ENCODE results near the gene GLP2R.

DNA sequence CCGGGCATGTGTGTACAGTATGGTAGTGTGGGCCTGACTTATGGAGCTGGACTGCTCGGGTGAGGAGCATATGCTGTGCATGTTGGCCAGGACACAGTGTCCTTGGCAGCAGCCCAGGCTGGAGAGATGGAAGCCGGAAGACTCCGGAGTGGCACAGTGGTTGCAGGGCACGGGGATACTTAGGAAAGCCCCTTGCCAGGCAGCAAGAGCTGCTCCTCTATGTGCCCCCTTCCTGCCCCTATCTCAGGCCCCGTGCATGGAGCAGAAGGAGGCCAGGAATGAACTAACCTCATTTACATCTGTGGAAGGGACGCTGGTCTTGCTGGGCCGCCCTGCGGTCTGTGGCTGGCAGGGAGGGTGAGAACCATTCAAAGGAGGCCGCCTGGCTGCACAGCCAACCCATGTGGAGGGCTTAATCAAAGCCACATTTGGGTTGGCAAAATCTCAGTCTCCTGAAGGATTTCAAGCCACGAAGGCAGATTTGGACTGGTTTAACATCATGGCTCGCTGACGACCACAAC lies 111.6 kb downstream of the GLP2R start:
- TF ChIP-seq CTCF (IDR thresholded peaks at IDR 0.05; ENCODE audit: poor library complexity, severe bottlenecking) (no peak), POLR2AphosphoS5 (IDR thresholded peaks at IDR 0.05) (no peak)
- TF ChIP-seq, protein P1, sequence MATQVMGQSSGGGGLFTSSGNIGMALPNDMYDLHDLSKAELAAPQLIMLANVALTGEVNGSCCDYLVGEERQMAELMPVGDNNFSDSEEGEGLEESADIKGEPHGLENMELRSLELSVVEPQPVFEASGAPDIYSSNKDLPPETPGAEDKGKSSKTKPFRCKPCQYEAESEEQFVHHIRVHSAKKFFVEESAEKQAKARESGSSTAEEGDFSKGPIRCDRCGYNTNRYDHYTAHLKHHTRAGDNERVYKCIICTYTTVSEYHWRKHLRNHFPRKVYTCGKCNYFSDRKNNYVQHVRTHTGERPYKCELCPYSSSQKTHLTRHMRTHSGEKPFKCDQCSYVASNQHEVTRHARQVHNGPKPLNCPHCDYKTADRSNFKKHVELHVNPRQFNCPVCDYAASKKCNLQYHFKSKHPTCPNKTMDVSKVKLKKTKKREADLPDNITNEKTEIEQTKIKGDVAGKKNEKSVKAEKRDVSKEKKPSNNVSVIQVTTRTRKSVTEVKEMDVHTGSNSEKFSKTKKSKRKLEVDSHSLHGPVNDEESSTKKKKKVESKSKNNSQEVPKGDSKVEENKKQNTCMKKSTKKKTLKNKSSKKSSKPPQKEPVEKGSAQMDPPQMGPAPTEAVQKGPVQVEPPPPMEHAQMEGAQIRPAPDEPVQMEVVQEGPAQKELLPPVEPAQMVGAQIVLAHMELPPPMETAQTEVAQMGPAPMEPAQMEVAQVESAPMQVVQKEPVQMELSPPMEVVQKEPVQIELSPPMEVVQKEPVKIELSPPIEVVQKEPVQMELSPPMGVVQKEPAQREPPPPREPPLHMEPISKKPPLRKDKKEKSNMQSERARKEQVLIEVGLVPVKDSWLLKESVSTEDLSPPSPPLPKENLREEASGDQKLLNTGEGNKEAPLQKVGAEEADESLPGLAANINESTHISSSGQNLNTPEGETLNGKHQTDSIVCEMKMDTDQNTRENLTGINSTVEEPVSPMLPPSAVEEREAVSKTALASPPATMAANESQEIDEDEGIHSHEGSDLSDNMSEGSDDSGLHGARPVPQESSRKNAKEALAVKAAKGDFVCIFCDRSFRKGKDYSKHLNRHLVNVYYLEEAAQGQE (IDR thresholded peaks at IDR 0.05; ENCODE audit: borderline replicate concordance), result no peak
